ENCODE results near the gene PAX5.

DNA sequence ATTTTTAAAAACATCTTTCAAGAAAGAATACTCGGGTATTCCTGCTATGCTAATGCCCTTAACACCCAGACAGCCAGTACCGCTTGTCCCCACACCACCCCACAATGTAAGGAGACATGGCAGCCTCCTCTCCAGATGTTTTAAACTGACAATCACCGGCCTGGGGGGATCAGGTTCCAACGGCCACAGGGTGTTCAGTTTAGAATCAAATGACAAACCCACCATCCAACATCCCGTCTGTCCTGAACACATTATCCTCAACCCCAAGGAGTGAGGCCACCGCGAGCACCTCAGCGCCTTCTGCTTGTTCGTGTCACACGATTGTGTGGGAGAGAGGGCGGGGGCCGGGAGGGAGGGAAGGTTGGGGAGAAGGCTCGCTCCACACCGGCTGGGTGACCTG lies 152.8 kb downstream of the PAX5 start:
- TF ChIP-seq, protein P1, sequence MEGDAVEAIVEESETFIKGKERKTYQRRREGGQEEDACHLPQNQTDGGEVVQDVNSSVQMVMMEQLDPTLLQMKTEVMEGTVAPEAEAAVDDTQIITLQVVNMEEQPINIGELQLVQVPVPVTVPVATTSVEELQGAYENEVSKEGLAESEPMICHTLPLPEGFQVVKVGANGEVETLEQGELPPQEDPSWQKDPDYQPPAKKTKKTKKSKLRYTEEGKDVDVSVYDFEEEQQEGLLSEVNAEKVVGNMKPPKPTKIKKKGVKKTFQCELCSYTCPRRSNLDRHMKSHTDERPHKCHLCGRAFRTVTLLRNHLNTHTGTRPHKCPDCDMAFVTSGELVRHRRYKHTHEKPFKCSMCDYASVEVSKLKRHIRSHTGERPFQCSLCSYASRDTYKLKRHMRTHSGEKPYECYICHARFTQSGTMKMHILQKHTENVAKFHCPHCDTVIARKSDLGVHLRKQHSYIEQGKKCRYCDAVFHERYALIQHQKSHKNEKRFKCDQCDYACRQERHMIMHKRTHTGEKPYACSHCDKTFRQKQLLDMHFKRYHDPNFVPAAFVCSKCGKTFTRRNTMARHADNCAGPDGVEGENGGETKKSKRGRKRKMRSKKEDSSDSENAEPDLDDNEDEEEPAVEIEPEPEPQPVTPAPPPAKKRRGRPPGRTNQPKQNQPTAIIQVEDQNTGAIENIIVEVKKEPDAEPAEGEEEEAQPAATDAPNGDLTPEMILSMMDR (IDR thresholded peaks at IDR 0.05; ENCODE audit: low read length), result no peak
- TF ChIP-seq EZH2 (optimal IDR thresholded peaks at IDR 0.05; ENCODE audit: low read depth, low read length) (no peak), EZH2phosphoT487 (IDR thresholded peaks at IDR 0.05; ENCODE audit: low read length) (no peak)
